EH (cell line): Measurements from ENCODE around the gene KAZN.

Experiments used
- DNase-seq: peaks from one replicate; pipeline ENCODE4 v3.0.0-alpha.2; 2015; ENCODE audit warnings: low read depth

The KAZN gene

DNA sequence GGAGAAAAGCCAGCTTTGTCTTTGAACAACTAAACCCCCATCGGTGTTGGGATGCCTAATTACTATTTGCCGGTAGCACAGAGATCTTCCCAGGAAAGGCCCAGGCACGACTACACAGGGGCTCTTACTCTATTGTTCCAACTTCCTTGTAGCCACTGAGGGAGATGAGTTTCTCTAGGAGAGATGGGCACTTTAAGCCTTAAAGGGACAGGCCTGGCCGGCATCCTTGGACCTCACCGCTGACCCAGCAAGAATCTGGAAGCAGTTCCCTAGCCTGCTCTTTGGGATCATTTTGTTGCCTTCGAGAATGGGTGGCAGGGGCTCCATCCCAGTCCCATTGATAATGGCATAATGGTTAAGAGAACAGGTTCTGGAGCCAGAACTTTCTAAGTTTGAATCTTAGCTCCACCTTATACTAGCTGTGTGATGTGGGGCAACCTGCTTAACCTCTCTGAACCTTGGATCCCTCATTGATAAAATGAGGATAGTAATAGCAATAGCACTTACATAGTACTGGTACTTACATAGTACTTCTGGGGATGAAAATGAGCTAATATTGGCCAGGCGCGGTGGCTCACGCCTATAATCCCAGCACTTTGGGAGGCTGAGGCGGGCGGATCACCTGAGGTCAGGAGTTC lies 316.0 kb downstream of the KAZN start:
- DNase-seq, result no peak

DNA sequence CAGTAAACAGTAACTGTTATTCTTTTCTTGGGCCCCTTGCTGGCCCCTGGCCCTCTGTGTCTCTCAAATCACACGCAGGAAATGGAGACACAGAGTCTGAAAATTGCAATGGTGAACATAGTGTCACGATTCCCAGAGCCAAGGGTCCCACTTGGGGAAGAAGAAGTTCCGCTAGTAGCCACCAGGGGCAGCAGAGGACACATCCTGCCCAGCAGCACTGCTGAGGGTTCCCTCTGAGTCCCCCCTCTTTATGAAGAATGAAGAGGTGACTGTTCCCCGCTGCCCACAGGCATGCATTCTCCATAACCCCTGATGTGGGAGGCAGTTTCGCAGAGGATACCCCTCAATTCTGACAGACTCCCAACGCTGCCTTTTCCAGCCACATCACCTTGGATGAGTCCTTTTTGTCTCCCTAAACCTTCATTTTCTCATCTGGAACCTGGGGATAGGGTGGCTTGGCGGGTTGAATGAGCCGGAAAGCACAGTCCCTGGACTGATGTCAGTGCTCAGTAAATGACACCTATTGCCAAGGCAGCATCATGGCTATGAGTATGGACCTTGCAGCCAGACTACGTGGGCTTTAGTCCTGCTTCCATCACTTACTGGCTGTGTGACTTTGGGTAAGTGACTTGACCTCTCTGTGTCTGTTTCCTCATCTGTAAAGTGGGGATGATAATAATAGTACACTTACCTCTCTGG lies 317.0 kb downstream of the KAZN start:
- DNase-seq, result peak; percentile 53

DNA sequence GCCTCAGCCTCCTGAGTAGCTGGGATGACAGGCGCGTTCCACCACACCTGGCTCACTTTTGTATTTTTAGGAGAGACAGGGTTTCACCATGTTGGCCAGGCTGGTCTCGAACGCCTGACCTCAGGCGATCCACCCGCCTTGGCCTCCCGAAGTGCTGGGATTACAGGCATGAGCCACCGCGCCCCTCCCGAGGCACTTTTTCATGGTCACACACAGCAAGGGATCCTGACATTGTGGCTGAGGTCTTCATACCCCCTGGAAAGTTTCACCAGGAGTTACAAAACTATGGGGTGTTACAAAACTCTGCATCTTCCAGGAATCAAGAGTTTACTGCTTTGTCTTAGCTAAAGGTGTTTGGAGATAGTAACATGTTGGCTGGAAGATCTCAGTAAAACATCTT lies 320.8 kb downstream of the KAZN start:
- no peak for DNase-seq

DNA sequence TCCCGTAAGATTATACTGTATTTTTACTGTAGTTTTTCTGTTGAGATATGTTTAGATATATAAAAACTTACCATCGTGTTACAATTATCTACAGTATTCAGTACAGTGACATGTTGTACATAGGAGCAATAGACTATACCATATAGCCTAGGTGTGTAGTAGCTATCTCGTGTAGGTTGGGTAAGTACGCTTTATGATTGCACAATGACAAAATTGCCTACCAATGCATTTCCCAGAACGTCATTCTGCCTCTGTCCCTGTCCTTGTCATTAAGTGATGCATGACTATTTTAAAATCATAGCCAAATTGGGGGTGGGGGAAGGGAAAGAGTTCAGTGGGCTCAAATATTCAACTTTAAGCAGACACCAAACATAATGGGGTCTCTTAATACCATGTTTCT lies 321.3 kb downstream of the KAZN start:
- DNase-seq, result no peak

DNA sequence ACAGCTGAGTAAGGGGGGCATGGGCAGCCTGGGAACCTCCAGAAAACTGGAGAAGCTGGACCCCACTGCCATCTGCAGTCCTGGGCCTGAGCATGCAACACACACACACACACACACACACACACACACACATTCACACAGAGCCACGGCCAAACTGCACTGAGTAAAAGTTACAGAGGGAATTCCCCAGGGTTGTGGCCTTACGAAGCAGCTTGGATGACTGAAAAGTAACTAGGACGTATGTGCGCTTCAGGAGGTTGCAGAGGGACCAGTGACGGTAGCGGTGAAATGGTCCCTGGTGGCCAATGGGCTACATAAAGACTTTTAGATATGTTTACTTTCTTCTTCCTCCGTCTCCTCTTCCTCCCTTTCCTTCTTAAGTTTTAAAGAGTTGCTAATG lies 322.6 kb downstream of the KAZN start:
- no peak for DNase-seq

DNA sequence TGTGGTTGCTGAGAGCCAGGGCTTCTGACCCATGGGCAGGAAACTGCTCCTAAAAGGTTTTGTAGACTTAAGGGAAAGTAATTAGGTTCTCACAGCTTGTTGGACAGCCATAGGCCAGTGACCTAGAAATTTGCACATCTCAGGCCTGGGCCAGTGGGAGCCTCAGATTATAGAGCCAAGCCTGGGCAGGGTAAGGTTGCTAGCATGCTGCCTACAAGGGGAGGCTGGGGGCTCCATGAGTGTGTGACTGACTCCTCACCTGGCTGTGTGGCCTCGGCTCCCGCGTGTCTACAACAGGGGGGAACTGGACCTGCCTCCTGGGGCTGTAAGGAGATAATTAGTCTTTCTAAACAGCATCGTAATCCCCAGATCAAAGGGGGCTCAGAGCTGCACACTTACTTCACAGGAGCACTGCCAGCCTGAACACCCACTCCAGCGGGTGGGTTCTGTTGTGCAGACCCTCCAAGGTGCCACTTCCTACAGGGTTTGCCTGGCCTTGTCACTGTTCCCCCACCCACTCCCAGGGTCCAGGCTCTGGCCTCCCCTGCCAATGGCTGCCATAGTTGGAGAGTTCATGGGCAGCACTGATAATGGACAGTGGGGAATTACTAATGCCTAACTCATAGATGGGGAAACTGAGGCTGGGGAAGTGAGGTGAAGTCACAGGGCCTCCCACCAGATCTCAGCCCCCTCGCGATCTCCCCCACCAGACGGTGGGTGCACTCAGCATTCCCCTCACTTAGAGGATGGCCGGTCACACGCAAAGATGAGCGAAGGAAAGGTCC lies 324.6 kb downstream of the KAZN start:
- DNase-seq, result no peak

DNA sequence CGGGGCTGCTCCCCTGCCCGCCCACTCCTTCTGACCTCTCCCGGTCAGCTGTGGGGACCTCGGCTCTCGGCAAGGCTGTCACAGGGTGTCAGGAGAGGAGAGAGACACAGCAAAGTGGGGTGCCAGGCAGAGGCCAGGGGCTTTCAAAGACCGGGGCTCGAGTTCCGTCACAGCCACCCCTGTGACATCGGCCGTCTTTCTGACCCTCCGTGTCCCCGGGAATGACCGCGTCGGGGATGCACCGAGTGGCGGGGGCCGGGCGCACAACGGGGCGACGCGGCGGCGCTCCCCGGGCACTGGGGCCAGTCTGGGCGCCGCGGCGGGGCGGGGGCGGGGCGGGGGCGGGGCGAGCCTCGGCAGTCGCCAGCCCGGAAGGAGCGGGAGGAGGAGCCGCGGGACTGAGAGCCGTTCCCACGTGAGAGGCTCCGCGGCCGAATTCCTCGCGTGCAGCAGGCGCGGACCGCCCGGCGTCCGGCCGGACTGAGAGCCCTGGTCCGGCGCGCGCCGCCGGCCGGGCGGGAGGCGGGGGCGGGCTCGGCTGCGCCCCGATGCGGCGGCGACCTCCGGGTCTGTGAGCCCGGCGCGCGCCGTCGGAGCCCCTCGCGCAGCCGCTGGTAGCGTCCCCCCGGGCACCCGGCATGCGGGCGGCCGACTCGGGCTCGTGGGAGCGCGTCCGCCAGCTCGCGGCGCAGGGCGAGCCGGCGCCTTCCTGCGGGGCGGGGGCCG lies 325.4 kb downstream of the KAZN start:
- DNase-seq, result peak; percentile 89

DNA sequence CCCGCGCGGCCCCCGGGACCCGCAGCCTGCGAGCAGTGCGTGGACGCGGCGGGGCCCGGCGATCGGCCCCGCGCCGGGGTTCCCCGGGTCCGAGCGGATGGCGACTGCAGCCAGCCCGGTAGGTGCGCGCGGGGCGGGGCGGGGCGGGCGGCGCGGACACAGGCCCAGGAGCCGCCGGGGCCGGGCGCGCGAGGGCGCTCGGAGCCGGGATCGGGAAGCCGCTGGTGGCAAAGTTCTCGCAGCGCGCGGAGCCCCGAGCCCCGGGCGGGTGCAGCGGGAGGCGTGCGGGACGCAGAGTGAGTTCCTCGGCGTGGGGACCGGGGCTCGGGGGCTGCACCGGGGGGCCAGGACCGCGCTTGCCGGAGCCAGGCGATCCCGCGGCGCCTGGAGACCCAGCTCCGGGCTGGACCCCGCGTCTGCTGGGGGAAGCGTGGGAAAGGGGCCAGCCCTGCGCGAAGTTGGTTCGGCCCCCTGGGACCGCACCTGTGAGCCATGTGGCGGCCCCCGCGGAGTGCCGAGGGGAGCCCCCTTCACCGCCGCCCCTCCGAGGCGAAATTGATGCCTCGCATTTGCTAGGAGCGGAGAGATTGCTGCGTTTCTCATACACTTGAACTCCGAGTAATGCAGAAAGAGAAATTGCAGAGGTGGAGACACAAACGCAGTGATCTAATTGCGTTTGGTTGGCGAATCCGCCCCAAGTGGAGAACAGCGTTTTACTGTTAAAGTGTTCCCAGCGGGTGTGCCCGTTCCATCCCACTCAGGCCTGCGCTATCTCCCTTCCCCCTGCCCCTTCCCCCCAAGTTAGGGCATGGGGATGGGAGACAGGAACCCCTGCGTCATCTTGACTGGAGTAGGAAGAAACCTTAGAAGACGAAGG lies 326.2 kb downstream of the KAZN start:
- DNase-seq, result peak; percentile 63

DNA sequence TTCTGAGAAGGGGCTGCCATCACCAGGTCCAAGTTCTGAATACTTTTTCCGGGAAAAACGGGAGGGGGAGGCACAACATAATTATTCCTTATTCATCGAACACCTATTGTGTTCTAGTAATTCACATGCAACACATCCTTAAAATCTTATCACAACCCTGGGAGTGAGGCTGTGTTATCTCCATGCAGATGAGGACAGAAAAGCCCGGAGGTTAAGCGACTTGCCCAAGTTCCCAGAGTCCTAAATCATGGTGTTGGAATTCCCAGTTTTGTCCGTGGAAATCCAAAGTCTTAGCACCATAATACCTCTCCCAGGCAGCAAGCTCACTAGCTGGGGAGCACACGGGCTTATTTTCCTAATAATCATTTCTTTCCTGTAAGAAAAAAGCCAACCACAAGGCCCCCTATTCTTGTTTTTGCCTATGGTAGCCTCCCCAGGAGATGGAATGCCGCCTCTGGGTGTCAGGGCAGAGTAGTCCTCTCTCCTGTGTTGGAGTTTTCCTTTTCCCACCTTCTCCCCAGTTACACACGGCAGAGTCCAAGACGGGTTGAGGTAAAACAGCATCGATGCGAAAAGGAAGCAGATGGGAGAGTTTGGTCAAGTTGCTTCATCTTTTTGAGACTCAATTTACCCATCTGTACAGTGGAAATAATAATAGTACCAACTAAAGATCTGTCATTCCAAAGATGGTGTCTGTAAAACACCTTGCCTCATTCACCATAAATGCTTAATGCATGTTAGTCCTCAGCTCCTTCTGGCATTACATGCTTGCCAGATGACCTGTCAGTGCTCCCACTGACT lies 327.1 kb downstream of the KAZN start:
- no peak for DNase-seq

DNA sequence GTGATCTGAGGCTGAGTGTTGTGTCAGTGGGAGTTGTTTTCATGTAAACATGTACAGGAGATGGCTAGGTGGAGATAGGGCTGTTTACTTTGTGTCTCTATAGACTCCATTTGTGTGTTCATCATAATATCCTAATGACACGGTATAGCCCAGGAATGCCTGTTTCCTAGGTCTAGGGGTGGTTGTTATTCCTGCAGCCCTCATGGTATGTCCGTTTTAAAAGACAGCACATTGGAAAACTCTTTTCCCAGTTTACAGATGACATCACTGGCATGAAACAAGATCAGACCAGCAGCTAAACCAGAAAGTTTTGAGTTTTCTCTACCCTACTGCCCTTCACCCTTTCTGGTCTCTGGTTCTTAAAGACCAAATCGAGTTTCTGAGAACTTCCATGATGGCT lies 327.7 kb downstream of the KAZN start:
- DNase-seq, result peak; percentile 71

DNA sequence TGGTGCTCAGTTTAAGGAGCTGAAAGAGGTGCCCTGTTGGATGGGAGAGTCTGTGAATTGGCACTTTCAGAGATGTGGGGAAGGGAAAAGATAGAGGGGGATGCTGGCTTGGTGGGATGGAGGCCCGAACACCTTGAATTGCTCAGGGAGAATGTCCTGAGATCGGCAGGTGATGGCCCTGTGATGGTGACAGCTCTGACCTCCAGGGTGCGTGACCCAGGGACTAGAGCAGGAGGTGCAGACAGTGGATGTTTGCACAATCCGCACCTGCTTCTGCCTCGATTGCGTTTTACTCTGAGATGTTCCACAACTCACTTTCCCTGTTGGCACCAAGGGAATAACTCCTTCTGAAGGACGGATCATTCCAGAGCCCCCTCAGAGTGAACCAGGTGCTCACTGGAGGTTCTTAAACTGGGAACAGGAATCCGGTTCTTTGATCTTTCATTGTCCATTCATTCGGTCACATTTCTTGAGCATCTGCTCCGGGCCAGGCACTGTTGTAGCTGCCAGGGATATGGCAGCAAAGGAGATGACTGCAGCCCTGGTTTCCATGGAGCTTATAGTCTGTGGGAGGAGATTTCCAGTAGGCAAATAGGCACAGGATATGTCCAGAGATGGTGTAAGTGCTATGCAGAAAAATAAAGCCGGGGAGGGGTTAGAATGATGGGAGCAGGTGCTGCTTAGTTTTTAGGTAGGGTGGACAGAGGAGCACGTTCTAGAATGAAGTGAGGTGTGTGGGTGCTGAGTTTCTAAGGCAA lies 328.5 kb downstream of the KAZN start:
- no peak for DNase-seq

DNA sequence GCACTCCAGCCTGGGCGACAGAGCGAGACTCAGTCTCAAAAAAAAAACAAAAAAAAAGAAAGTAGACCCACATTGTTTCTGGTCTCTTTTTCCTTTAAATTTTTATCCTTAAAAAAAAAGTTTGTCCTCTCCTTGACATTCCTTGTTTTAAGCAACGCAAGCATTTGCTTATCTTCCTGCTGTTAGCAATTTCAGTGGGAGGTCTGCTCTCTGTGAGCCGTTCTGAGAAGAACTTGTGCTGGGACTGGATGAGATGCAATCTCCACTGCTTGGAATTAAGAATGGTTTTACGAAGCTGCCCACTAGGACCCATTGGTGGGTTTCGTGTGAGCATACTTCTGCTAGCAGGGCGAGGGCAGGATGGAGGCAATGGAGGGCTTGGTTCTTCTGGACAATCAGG lies 329.9 kb downstream of the KAZN start:
- no peak for DNase-seq

DNA sequence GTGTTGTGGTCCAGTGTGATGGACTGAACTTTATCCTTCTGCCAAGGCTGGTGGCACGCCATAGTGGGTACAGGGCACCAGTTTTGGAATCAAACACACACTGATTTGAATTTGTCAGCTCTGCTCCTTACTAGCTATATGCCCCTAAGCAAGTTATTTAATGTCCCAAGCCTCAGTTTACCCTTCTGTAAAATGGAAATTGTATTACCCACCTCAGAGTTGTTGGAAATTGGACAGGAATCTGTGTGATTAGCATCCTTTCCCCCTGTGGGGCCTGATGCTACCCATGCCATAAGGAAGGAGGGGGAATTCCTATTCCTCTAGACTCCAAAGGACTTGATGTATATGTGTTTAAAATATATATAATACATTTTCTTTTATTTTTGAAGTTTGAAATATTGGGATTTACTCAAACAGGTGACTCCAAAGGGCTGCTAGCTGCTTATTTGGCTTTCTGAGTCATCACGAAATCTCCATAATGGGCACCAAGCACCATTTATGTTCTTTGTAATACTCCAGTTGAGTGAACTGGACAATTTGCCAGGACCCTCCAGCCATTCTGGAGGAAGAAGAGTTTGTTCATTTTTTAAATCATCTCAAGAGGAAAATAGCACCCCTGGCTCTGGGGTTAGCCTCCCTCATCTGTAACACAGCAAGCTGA lies 330.5 kb downstream of the KAZN start:
- no peak for DNase-seq

DNA sequence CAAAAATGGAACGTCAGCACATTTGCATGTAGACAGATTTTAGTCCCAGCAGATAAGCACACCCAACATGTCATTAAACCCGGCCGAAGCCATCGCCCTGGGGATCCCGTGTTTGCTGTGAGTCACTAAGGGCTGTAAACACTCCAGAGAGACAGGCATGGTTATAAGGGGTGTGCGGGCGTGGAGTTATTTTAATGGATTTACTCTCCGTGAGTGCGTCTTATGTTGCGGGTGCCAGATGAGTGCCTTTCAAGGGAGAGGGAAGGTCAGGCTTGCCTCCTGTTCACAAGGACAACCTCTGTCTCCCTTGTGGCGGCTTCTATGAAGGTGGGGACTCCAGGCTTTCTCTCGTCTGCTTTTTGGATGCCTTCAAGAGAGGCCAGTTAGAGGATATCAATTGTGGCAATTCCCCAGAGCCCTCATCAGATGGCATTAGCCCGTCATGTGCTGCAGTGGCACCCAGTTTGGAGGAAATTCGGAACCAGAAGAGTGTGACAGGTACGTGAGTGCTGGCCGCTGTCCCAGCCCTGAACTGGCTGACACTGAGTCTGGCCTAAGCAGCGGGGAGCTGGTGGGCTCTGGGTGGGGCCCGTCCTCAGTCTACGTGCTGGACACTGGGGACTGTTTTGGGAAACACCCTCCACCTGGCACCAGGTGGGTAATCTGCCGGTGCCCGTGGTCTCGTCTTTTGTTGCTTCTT lies 331.2 kb downstream of the KAZN start:
- DNase-seq, result peak; percentile 92

DNA sequence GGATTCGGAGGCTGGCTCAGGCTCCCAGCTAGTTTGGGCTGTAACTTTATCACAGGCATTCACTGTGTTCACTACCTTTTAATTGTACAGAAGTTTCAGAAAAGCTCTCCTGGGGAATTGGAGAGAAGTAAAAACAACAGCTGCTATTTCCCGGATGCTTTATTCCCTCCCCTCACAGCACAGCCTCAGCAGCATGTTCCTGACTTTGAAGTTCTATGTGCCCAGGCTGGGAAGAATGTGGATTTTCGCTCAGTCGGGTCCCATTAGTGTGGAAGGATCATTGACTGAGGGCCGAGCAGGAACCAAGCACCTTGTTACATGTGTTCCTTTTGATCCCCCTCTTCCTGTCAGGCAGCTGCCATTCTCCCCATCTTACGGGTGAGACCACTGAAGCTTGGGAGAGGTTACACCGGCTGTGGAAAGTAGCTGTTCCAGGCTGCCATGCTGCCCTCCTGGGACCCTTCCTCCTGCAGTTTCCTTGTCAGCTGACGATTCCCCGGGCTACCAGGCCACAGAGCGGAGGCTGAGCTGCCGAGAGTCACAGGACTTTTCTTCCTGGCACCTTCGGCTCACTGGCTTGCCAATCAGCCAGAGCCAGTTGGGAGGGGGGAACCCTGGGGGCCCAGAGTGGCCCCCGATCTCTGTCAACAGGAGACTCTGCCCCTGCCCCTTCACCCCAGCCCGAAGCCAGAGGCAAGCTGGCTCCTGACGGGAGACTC lies 331.9 kb downstream of the KAZN start:
- no peak for DNase-seq

DNA sequence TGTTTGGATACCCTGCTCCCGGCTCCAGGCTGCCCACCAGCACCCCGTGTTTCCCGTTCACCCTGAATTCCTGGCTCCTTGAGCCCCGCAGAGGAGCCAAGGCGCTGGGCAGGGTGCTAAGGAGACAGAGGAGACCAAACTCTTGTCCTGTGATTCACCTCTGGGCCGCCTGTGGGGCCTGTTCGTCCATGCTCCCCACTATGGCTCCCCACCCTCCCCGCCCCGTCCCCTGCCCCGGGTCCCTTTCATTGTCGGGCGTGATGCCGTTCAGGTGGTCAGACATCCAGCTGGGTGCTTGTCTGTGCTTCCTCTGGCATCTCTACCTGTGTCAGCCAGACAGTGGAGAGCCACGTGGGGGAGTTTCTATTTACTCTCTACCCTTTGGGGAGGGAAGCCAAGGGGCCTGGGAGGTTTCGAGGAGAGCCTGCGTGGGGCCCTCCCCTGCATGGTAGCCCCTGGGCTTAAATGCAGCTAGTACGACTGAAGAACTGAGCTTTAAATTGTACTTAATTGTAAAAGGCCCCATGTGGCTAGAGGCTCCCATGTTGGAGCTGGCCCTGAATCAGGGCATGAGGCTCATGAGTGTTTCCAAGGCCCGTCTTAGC lies 333.7 kb downstream of the KAZN start:
- no peak for DNase-seq

DNA sequence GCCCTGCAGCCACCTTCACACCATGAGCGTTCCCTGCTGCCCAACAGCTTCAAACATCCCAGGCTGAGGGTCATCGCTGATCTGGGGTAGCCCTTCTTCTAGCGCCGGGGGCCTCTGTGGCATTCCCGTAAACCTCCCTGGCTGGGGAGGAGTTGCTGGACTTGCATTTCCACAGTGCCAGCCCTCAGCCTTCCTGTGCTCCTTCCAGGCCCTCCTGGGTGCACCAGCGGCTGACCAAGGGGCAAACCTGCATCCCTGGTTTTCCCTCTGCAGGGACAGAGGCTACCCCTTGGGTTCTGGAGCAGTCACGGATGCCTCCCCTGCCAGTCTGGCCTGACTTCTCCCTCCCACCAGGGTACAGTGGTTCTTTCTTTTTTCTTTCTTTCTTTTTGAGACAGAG lies 336.4 kb downstream of the KAZN start:
- no peak for DNase-seq

DNA sequence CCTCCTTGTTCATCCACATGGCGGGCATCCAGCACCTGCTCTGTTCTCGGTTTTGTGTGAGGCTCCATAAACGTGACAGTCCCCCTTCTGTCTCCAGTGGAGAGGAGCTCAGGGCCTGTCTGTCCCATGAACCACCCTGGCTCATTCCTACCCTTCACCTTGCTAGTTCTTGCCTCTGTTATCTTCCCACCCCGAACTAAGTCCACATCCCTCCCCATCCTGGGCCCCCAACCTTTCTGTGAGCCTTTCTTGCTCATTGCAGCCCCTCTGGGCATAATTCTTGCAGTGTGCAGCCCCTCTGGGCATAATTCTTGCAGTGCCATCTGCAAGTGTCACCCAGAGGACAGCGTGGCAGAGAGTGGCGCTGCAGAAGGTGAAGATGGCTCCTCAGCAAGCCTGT lies 338.3 kb downstream of the KAZN start:
- no peak for DNase-seq
